Sigmoid colon (tissue), 7 donors: ENCODE results near the gene GPR45. TPM values are rescaled to one million over a fixed set of nuclear protein-coding genes. Genes with fewer than 3 reads are reported as not detected.

ENCODE experiments used
- DNase-seq: peaks from one replicate; pipeline ENCODE4 v3.0.0-alpha.2; 2019
- H3K27ac ChIP-seq, 4 donors: fragments of 200-600 bp; sonication (generic); one replicate each; pipeline ENCODE4 v1.5.1; 2016 to 2019; ENCODE audit warnings: mild to moderate bottlenecking in 1 of 4
- H3K27me3 ChIP-seq, 3 donors: fragments of 200-600 bp; sonication (generic); one replicate each; pipeline ENCODE4 v1.5.1; 2019; ENCODE audit warnings: mild to moderate bottlenecking in 1 of 3
- H3K36me3 ChIP-seq, 4 donors: fragments of 200-600 bp; sonication (generic); one replicate each; pipeline ENCODE4 v1.5.1; 2016 to 2019
- H3K4me1 ChIP-seq, 4 donors: fragments of 200-600 bp; sonication (generic); one replicate each; pipeline ENCODE4 v1.5.1; 2017 to 2019
- H3K4me3 ChIP-seq, 4 donors: fragments of 200-600 bp; sonication (generic); one replicate each; pipeline ENCODE4 v1.5.1; 2017 to 2019; ENCODE audit warnings: mild to moderate bottlenecking in 2 of 4, moderate library complexity in 1 of 4
- H3K9me3 ChIP-seq, 4 donors: fragments of 200-600 bp in 3 of 4; sonication (generic) in 3 of 4; one replicate each; pipeline versions ENCODE4 v1.5.1 to v1.6.1; 2013 to 2019
- CTCF ChIP-seq, 4 experiments: fragments of 450-650 bp in 3 of 4; fragments of 200-600 bp in 1 of 4; IDR thresholded peaks; one replicate each; pipeline ENCODE4 v1.5.1; 2016 to 2019; ENCODE audit warnings: antibody characterized with exemption in 4 of 4, mild to moderate bottlenecking in 3 of 4, moderate library complexity in 2 of 4
- EP300 ChIP-seq, 4 donors: sonication (generic); formaldehyde crosslinking; IDR thresholded peaks; one replicate each; pipeline ENCODE4 v1.6.1; 2017; ENCODE audit warnings: antibody characterized with exemption in 4 of 4
- POLR2A ChIP-seq, 2 donors: fragments of 450-650 bp; IDR thresholded peaks; one replicate each; pipeline ENCODE4 v1.6.1; 2016; ENCODE audit warnings: antibody characterized with exemption in 2 of 2, mild to moderate bottlenecking in 2 of 2, moderate library complexity in 2 of 2
- POLR2AphosphoS5 ChIP-seq, 4 donors: sonication (generic); formaldehyde crosslinking; IDR thresholded peaks; one replicate each; pipeline ENCODE4 v1.6.1; 2017; ENCODE audit warnings: antibody characterized with exemption in 4 of 4
- WGBS, 2 donors: extraction: QIAGEN DNeasy Blood & Tissue Kit; methylation state at CpG; one replicate each; pipeline ENCODE4 v1.1.7; 2013; 5-methylcytosine and 5-hydroxymethylcytosine counted together
- intact Hi-C: fragments of 100-400 bp; cut with DNase I; formaldehyde crosslinking; loops from one replicate; pipeline ENCODE4 v1.15.1; 2023
- polyA plus RNA-seq, 3 donors: library from polyadenylated mRNA; stranded (reverse); fragments of 200-250 nt; gene quantifications; one replicate each; pipeline ENCODE4 v1.2.3, GENCODE V29; 2013
- total RNA-seq, 4 donors: library from RNA; depleted of rRNA; stranded (reverse); fragments of >200 nt; gene quantifications; one replicate each; pipeline ENCODE4 v1.1.0, GENCODE V29; 2016
- donor health status: healthy with polysubstance abuse.
- donor health status: Bipolar disorder and iron deficiency.
- donor health status: healthy.

The GPR45 gene
- total and polyA plus RNA-seq, 7 donors, result not detected

- no peaks in the 10 kb centered on the region for H3K27me3 ChIP-seq
- TF ChIP-seq POLR2A (IDR thresholded peaks at IDR 0.05), result no peak
- no peak for TF ChIP-seq CTCF (IDR thresholded peaks at IDR 0.05)
- TF ChIP-seq EP300 (IDR thresholded peaks at IDR 0.05), result no peak
- no peak for TF ChIP-seq POLR2AphosphoS5 (IDR thresholded peaks at IDR 0.05)
- no peak for DNase-seq
Observed at GRCh38 chr2:105252271-105252670, 10.7 kb downstream of the GPR45 start.

GRCh38 chr2:105254531-105255210, 13.1 kb downstream of the GPR45 start:
- TF ChIP-seq POLR2AphosphoS5 (IDR thresholded peaks at IDR 0.05), result no peak
- TF ChIP-seq CTCF (IDR thresholded peaks at IDR 0.05), result no peak
- TF ChIP-seq POLR2A (IDR thresholded peaks at IDR 0.05), result no peak
- TF ChIP-seq EP300 (IDR thresholded peaks at IDR 0.05), result no peak
- 87 to 91% methylated on average over 5 of the region's 5 CpGs for WGBS, 2 donors
- no peaks in the 10 kb centered on the region for H3K9me3 ChIP-seq
- DNase-seq, result no peak
- H3K36me3 ChIP-seq, result no peaks in the 10 kb centered on the region
- intact Hi-C loops, result no loop called here
- H3K4me3 ChIP-seq, result no peak overlapping the region
- no peak overlapping the region for H3K27ac ChIP-seq
- no peaks in the 10 kb centered on the region for H3K27me3 ChIP-seq
- no peaks in the 10 kb centered on the region for H3K4me1 ChIP-seq

More at GRCh38 chr2:105252271-105252670, 10.7 kb downstream of the GPR45 start:
- H3K36me3 ChIP-seq, result no peaks in the 10 kb centered on the region
- H3K4me1 ChIP-seq, result no peaks in the 10 kb centered on the region
- H3K9me3 ChIP-seq, result no peaks in the 10 kb centered on the region
- H3K27ac ChIP-seq, result no peak overlapping the region
- H3K4me3 ChIP-seq, result no peak overlapping the region
- intact Hi-C loops, result no loop called here
- WGBS, 2 donors, result 96% methylated on average over 2 of the region's 2 CpGs

- no peak overlapping the region for H3K27ac ChIP-seq
- H3K4me3 ChIP-seq, result no peak overlapping the region
- no peak for TF ChIP-seq POLR2A (IDR thresholded peaks at IDR 0.05)
- no peak for TF ChIP-seq EP300 (IDR thresholded peaks at IDR 0.05)
- TF ChIP-seq CTCF (IDR thresholded peaks at IDR 0.05), result no peak
- TF ChIP-seq POLR2AphosphoS5 (IDR thresholded peaks at IDR 0.05), result no peak
- no peaks in the 10 kb centered on the region for H3K9me3 ChIP-seq
- no peaks in the 10 kb centered on the region for H3K4me1 ChIP-seq
- no peak for DNase-seq
- 88 to 94% methylated on average over 2 of the region's 2 CpGs for WGBS, 2 donors
- H3K27me3 ChIP-seq, result no peaks in the 10 kb centered on the region
- intact Hi-C loops, result no loop called here
- no peaks in the 10 kb centered on the region for H3K36me3 ChIP-seq
Observed at GRCh38 chr2:105255979-105256378, 14.4 kb downstream of the GPR45 start.

GRCh38 chr2:105256431-105257047, 15.0 kb downstream of the GPR45 start:
- Histone ChIP-seq H3K36me3 (no peaks in the 10 kb centered on the region), H3K9me3 (no peaks in the 10 kb centered on the region), H3K4me1 (no peaks in the 10 kb centered on the region), H3K4me3 (no peak overlapping the region), H3K27ac (no peak overlapping the region), H3K27me3 (no peaks in the 10 kb centered on the region)
- TF ChIP-seq POLR2A (IDR thresholded peaks at IDR 0.05), result no peak
- TF ChIP-seq CTCF (IDR thresholded peaks at IDR 0.05), result no peak
- TF ChIP-seq EP300 (IDR thresholded peaks at IDR 0.05), result no peak
- no peak for TF ChIP-seq POLR2AphosphoS5 (IDR thresholded peaks at IDR 0.05)
- 75 to 86% methylated on average over 11 of the region's 11 CpGs for WGBS, 2 donors
- no peak for DNase-seq
- intact Hi-C loops, result no loop called here
